Measurements from ENCODE around the gene TNS3.

- no peak for TF ChIP-seq CTCF (conservative IDR thresholded peaks at IDR 0.05)
- TF ChIP-seq EZH2 (IDR thresholded peaks at IDR 0.05; ENCODE audit: low read depth): no peak
Measured at GRCh38 chr7:47347816-47348385, 234.0 kb downstream of the TNS3 start.
